ENCODE measurements around the gene PISD. TPM values are rescaled to one million over a fixed set of nuclear protein-coding genes. Genes with fewer than 3 reads are reported as not detected.
"Not testable (repeated sequence)": the region's sequence is repeated elsewhere in the genome, so short reads cannot be mapped to it uniquely, and the experiment has no call there.

The PISD gene
- total RNA-seq, 1 experiment from 2014 or later, result 45.9 TPM

DNA sequence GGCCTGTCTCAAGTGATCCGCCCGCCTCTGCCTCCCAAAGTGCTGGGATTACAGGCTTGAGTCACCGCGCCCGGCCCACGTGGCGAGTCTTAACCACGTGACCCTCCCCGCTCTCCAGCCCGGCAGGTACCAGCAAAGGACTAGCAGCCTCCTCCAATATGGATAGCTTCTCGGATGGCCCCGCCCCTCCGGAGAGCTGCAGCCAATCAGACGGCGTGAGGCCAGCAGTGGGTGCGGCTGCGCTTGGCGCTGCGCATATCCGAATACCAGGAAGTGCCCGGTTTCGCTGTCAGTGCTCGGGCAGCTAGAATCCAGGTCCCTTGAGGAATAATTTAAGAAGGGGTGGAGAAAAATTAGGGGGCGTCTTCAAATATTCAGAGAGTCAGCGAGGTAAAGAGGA is 14.7 kb upstream of the PISD start:
- peaks cover 15% of the 10 kb centered on the region for H3K36me3 Mint-ChIP-seq (ENCODE audit: insufficient read depth, unreplicated experiment)
- peak; percentile 97 for DNase-seq
- intact Hi-C loops (cut with micrococcal nuclease; ENCODE audit: unreplicated experiment), result no loop called here
- CTCF ChIA-PET, result interaction anchor here (0.7 to 1.5 kb wide), 5 partner anchors 11 to 565 kb away, joined by 3 to 12 read pairs (median 5); partner anchors contain the start of gene PISD
- peak overlapping the region; percentile 81 for H3K27ac Mint-ChIP-seq (ENCODE audit: unreplicated experiment)
- TF ChIP-seq CTCF (IDR thresholded peaks at IDR 0.05; ENCODE audit: unreplicated experiment), result no peak
- H3K4me1 Mint-ChIP-seq (ENCODE audit: low read depth, unreplicated experiment), result peaks cover 14% of the 10 kb centered on the region
- peaks cover 2% of the 10 kb centered on the region for H3K9me3 Mint-ChIP-seq (ENCODE audit: low read depth, unreplicated experiment)
- peak overlapping the region; percentile 71 for H3K4me3 Mint-ChIP-seq (ENCODE audit: low read depth, unreplicated experiment)
- H3K27me3 Mint-ChIP-seq (ENCODE audit: unreplicated experiment), result no peaks in the 10 kb centered on the region
- BruUV-seq (replicated peaks), result no TSS peak

- H3K4me3 Mint-ChIP-seq (ENCODE audit: low read depth, unreplicated experiment); intact Hi-C loops (cut with micrococcal nuclease; ENCODE audit: unreplicated experiment); BruUV-seq (replicated peaks); DNase-seq; H3K9me3 Mint-ChIP-seq (ENCODE audit: low read depth, unreplicated experiment); H3K27me3 Mint-ChIP-seq (ENCODE audit: unreplicated experiment); H3K27ac Mint-ChIP-seq (ENCODE audit: unreplicated experiment): not testable (repeated sequence)
- peaks cover 15% of the 10 kb centered on the region for H3K36me3 Mint-ChIP-seq (ENCODE audit: insufficient read depth, unreplicated experiment)
- CTCF ChIA-PET, result interaction anchor here (2.5 kb wide), 1 partner anchor 8 kb away, joined by 7 read pairs; no protein-coding TSS in a partner anchor
- H3K4me1 Mint-ChIP-seq (ENCODE audit: low read depth, unreplicated experiment), result peaks cover 20% of the 10 kb centered on the region
Measured at GRCh38 chr22:31674219-31674618, 12.2 kb upstream of the PISD start.

DNA sequence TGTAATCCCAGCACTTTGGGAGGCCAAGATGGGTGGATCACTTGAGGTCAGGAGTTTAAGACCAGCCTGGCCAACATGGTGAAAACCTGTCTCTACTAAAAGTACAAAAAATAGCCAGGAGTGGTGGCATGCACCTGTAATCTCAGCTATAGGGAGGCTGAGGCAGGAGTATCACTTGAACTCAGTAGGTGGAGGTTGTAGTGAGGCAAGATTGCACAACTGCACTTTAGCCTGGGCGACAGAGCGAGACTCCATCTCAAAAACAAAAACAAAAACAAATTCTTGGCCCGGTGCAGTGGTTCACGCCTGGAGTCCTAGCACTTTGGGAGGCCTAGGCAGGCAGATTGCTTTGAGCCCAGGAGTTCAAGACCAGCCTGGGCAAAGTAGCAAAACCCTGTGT is 6.8 kb upstream of the PISD start:
- not testable (repeated sequence) for BruUV-seq (replicated peaks); H3K27ac Mint-ChIP-seq (ENCODE audit: unreplicated experiment); H3K4me3 Mint-ChIP-seq (ENCODE audit: low read depth, unreplicated experiment); H3K36me3 Mint-ChIP-seq (ENCODE audit: insufficient read depth, unreplicated experiment); H3K9me3 Mint-ChIP-seq (ENCODE audit: low read depth, unreplicated experiment); DNase-seq; H3K4me1 Mint-ChIP-seq (ENCODE audit: low read depth, unreplicated experiment); H3K27me3 Mint-ChIP-seq (ENCODE audit: unreplicated experiment)
- CTCF ChIA-PET, result interaction anchor here (1.1 kb wide), 1 partner anchor 14 kb away, joined by 3 read pairs; no protein-coding TSS in a partner anchor
- intact Hi-C loops (cut with micrococcal nuclease; ENCODE audit: unreplicated experiment), result loop anchor here (5.0 kb wide), 1 partner anchor 278 kb away; no protein-coding TSS in a partner anchor

GRCh38 chr22:31662668-31663037 is 638 bp upstream of the PISD start:
- TF ChIP-seq CTCF (IDR thresholded peaks at IDR 0.05; ENCODE audit: unreplicated experiment), result no peak
- no peaks in the 10 kb centered on the region for H3K27me3 Mint-ChIP-seq (ENCODE audit: unreplicated experiment)
- H3K4me3 Mint-ChIP-seq (ENCODE audit: low read depth, unreplicated experiment), result peak overlapping the region; percentile 93
- DNase-seq, result no peak
- H3K4me1 Mint-ChIP-seq (ENCODE audit: low read depth, unreplicated experiment), result peaks cover 23% of the 10 kb centered on the region
- BruUV-seq (replicated peaks), result TSS peak; percentile 97
- CTCF ChIA-PET, result interaction anchor here (0.7 to 2.7 kb wide), 3 partner anchors 14 to 308 kb away, joined by 9 to 13 read pairs (median 12); no protein-coding TSS in a partner anchor
- intact Hi-C loops (cut with micrococcal nuclease; ENCODE audit: unreplicated experiment), result loop anchor here (5.0 kb wide), 2 partner anchors 90 to 310 kb away; partner anchors contain the start of genes DEPDC5 and PRR14L
- H3K36me3 Mint-ChIP-seq (ENCODE audit: insufficient read depth, unreplicated experiment), result peaks cover 34% of the 10 kb centered on the region
- peak overlapping the region; percentile 99 for H3K27ac Mint-ChIP-seq (ENCODE audit: unreplicated experiment)
- no peaks in the 10 kb centered on the region for H3K9me3 Mint-ChIP-seq (ENCODE audit: low read depth, unreplicated experiment)

DNA sequence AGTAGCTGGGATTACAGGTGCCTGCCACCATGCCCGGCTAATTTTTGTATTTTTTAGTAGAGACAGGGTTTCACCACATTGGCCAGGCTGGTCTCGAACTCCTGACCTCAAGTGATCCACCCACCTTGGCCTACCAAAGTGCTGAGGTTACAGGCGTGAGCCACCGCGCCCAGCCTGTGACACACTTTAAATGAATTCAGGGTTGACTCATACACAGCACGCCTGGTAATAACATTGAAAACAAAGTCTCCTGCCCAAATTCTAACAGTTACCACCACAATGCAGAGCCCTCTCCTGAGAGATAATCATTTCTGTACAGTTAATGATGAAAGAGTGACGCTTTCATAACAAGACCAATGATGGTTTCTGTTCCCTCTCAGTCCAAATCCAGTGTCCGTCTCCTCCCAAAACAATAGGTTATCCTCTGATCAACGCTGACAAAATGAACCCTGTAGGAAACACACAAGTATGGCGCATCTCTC is 1.1 kb downstream of the PISD start:
- not testable (repeated sequence) for H3K9me3 Mint-ChIP-seq (ENCODE audit: low read depth, unreplicated experiment); BruUV-seq (replicated peaks); H3K27me3 Mint-ChIP-seq (ENCODE audit: unreplicated experiment)
- intact Hi-C loops (cut with micrococcal nuclease; ENCODE audit: unreplicated experiment), result loop anchor here (5.0 kb wide), 2 partner anchors 91 to 311 kb away; partner anchors contain the start of genes DEPDC5 and PRR14L
- CTCF ChIA-PET, result interaction anchor here (0.6 to 2.7 kb wide), 3 partner anchors 16 to 557 kb away, joined by 3 to 12 read pairs (median 12); no protein-coding TSS in a partner anchor
- peak; percentile 54 for DNase-seq
- Mint-ChIP-seq H3K27ac (ENCODE audit: unreplicated experiment) (peak overlapping the region; percentile 99), H3K4me1 (ENCODE audit: low read depth, unreplicated experiment) (peaks cover 25% of the 10 kb centered on the region), H3K4me3 (ENCODE audit: low read depth, unreplicated experiment) (peak overlapping the region; percentile 93), H3K36me3 (ENCODE audit: insufficient read depth, unreplicated experiment) (peaks cover 40% of the 10 kb centered on the region)

DNA sequence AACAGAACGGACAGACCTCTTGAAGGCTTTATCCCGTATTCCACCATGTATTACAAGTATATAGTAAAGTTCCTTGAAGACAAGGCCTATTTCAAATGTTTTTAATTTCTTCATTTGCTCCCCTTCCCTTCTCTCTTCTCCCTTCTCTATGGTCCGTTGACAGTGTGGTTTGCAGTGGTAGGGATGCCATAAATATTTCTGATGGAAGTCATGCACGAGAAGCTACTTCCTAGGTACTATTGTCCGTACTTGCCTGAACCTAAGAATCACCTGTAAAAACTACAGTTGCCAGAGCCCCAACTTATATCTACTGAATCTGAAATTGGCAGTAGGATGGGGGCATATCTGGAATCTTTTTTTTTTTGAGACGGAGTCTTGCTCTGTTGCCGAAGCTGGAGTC is 2.8 kb downstream of the PISD start:
- no peaks in the 10 kb centered on the region for H3K9me3 Mint-ChIP-seq (ENCODE audit: low read depth, unreplicated experiment)
- H3K36me3 Mint-ChIP-seq (ENCODE audit: insufficient read depth, unreplicated experiment), result peaks cover 42% of the 10 kb centered on the region
- peaks cover 30% of the 10 kb centered on the region for H3K4me1 Mint-ChIP-seq (ENCODE audit: low read depth, unreplicated experiment)
- BruUV-seq (replicated peaks), result no TSS peak
- H3K27ac Mint-ChIP-seq (ENCODE audit: unreplicated experiment), result no peak overlapping the region
- no peak for TF ChIP-seq CTCF (IDR thresholded peaks at IDR 0.05; ENCODE audit: unreplicated experiment)
- no peak for DNase-seq
- intact Hi-C loops (cut with micrococcal nuclease; ENCODE audit: unreplicated experiment), result no loop called here
- no peaks in the 10 kb centered on the region for H3K27me3 Mint-ChIP-seq (ENCODE audit: unreplicated experiment)
- CTCF ChIA-PET, result no interaction called here
- H3K4me3 Mint-ChIP-seq (ENCODE audit: low read depth, unreplicated experiment), result no peak overlapping the region
